Posterior cingulate gyrus (tissue), 11 donors: ENCODE measurements around the gene TMPRSS4.

Experiments used
- DNase-seq, 10 donors: peaks; one replicate each; pipeline versions ENCODE4 v3.0.0 to v3.0.0-alpha.2; 2020 to 2021; ENCODE audit warnings: mixed read lengths in 3 of 10
- intact Hi-C: fragments of 100-400 bp; cut with DNase I; formaldehyde crosslinking; loops from one replicate; pipeline ENCODE4 v1.15.1; 2023

TMPRSS4 gene

DNA sequence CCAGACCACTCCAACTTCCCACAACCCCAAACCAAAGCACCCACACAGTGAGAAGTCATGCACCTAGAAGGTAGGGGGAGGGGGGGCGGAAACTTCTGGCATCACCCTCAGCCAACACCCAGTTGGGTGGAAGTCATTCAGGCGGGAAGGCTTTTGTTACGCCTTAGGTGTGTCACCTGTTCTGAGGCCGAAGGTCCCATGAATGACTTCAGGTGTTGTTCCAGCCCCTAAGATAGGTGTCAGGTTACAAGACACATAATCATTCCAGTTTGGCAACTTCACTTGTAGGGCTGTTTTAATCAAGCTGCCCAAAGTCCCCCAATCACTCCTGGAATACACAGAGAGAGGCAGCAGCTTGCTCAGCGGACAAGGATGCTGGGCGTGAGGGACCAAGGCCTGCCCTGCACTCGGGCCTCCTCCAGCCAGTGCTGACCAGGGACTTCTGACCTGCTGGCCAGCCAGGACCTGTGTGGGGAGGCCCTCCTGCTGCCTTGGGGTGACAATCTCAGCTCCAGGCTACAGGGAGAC lies at the start of gene TMPRSS4:
TSS of gene TMPRSS4 (plus strand) at position 325 of the 528 bp plus-strand sequence. CDS start 225 bp downstream, outside the sequence.
- intact Hi-C loops = no loop called here
- peak in 2 of 10 donors; percentile 64 to 69 for DNase-seq

DNA sequence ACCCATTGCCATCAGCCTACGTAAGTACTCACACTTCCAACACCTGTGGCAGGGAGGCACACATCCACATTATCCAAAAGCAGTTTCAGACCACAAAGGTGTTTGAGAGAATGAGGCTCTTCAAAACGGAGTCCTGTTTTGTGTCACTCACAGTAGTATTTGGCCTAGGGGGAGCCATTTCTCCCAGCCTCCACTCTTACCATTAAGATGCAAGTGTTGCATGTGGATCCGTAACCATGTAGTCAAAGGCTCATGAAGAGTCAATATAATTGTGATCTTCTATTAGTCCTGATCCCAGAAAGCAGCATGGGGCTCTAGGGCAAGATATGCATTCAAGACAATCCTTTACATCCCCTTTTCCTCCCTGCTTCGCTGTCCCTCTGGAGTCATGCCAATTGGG lies 49.2 kb upstream of the TMPRSS4 start:
- intact Hi-C loops = no loop called here
- no peak for DNase-seq

GRCh38 chr11:118028626-118029025 lies 48.3 kb upstream of the TMPRSS4 start:
- DNase-seq = no peak
- intact Hi-C loops = no loop called here

- DNase-seq = no peak
Measured at GRCh38 chr11:118033443-118033842, 43.4 kb upstream of the TMPRSS4 start.

GRCh38 chr11:118042141-118042540 lies 34.7 kb upstream of the TMPRSS4 start:
- intact Hi-C loops = no loop called here
- no peak for DNase-seq

More at GRCh38 chr11:118033443-118033842, 43.4 kb upstream of the TMPRSS4 start:
- intact Hi-C loops = no loop called here

GRCh38 chr11:118042796-118043195 lies 34.1 kb upstream of the TMPRSS4 start:
- DNase-seq = no peak

GRCh38 chr11:118045191-118045590 lies 31.7 kb upstream of the TMPRSS4 start:
- intact Hi-C loops = loop anchor here (5.0 kb wide), 1 partner anchor 618 kb away; no protein-coding TSS in a partner anchor
- no peak for DNase-seq

More at GRCh38 chr11:118042796-118043195, 34.1 kb upstream of the TMPRSS4 start:
- intact Hi-C loops = no loop called here

DNA sequence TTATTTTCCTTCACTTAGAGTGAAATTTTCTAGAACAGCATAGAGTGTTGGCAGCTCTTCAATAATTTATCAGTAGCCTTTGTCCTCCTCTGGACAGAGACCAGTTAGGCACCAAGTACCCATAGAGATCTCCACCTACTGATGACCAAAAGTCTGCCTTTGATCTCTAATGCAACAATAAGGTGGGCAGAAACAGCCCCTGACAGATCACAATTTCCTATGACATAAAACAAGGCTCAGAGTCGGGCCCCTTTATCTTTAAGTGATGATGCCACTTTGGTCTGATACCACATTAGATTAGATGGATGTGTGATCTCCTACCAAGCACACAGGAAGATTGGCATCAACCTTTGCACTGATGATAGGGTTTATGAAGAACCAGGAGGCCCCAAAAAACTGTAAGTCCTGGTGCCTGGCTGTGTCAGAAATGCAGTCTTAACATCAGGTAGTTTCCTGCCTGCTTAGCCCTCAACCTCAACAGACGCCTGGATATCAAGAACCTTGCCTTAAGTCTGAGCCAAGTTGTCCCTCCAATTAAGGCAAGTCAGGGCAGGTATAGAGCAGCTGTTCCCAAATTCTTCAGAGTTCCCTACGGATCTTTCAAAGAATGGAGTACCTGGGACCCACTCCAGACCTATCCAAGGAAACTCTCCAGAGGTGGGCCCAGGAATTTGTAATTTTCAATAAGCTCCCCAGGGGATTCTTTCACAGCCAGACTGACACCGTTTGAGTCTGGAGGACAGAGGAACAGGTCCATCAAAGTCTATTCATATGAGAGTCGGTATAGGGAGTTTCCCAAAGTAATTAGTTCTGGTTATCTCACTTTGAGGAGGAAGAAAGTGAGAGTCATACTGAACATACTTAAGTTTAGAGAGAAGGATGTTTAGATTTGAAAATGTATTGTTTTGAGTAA lies 30.6 kb upstream of the TMPRSS4 start:
- DNase-seq = no peak
- intact Hi-C loops = loop anchor here (5.0 kb wide), 1 partner anchor 619 kb away; no protein-coding TSS in a partner anchor

GRCh38 chr11:118046964-118047700 lies 29.7 kb upstream of the TMPRSS4 start:
- intact Hi-C loops = loop anchor here (5.0 kb wide), 1 partner anchor 620 kb away; no protein-coding TSS in a partner anchor

GRCh38 chr11:118047749-118048148 lies 29.1 kb upstream of the TMPRSS4 start:
- intact Hi-C loops = loop anchor here (5.0 kb wide), 1 partner anchor 620 kb away; no protein-coding TSS in a partner anchor
- no peak for DNase-seq

More at GRCh38 chr11:118046964-118047700, 29.7 kb upstream of the TMPRSS4 start:
- DNase-seq = no peak

DNA sequence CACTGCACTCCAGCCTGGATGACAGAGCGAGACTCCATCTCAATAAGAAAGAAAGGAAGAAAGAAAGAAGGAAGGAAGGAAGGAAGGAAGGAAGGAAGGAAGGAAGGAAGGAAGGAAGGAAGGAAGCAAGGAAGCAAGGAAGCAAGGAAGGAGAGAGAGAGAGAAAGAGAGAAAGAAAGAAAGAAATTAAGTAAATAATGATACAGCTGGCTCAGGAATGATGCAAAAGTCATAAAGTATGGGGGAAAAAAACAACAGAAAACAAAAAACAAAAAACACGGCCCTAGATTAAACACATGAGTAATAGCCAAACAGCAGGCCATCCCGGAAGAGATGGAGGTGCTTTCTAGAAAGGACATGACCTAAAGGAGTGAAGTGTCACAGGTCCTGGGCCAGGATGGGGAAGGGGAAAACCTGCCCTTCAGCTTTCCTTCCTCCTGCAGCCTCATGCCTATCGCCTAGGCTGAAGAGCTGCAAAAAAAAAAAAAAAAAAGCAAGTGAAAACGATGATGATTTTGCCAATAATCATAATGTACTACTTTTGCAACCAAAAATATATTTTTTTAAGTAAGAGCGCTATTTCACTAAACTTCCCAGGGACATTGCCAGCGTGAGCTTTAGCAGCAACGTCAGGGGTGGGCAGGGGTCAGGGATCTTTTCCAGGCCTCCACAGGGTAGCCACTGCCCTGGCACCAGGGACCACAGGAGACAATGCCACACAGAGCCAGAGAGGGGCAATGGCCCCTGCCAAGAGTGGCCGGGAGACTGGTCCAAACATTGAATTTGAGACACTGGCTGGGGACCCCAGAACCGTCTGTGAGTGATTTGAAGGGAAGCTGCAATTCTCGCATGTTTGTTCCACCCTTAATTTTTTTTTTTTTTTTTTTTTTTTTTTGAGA lies 28.2 kb upstream of the TMPRSS4 start:
- intact Hi-C loops = loop anchor here (5.0 kb wide), 1 partner anchor 621 kb away; no protein-coding TSS in a partner anchor
- no peak for DNase-seq

GRCh38 chr11:118049771-118050170 lies 27.1 kb upstream of the TMPRSS4 start:
- intact Hi-C loops = loop anchor here (5.0 kb wide), 1 partner anchor 622 kb away; no protein-coding TSS in a partner anchor
- DNase-seq = no peak

GRCh38 chr11:118050208-118050891 lies 26.5 kb upstream of the TMPRSS4 start:
- intact Hi-C loops = no loop called here
- DNase-seq = no peak

- intact Hi-C loops = no loop called here
Measured at GRCh38 chr11:118051136-118051610, 25.7 kb upstream of the TMPRSS4 start.

GRCh38 chr11:118051611-118052461 lies 25.0 kb upstream of the TMPRSS4 start:
- no peak for DNase-seq
- intact Hi-C loops = loop anchor here (2.0 kb wide), 2 partner anchors 105 to 207 kb away; no protein-coding TSS in a partner anchor

More at GRCh38 chr11:118051136-118051610, 25.7 kb upstream of the TMPRSS4 start:
- no peak for DNase-seq

DNA sequence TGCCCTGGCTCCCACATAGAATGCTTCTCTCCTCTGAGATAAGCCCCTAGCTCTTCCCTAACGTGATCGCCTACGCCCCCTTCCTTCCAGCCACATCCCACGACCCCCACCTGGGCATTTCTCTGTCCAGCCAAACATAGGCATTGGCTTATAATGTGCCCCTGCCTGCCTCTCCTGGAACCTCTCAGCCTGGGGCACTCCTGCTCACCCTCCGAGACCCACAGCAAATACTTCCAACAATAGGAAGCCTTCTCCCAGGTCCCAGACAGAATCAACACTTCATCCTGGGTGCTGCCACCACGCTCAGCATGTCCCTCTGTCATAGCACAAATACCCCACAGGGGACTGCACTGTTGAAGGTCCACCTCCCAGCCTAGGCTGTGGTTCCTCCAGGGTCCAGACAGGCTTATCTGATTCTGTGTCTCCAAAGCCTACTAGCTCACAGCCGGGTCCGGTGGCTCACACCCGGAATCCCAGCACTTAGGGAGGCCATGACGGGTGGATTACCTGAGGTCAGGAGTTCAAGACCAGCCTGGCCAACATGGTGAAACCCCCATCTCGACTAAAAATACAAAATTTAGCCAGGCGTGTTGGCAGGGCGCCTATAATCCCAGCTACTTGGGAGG lies 24.2 kb upstream of the TMPRSS4 start:
- peak in 2 of 10 donors; percentile 55 to 72 for DNase-seq
- intact Hi-C loops = loop anchor here (1.0 to 2.0 kb wide), 4 partner anchors 106 to 245 kb away; no protein-coding TSS in a partner anchor
